Cerebellar nuclear complex (tissue), 1 donor: ENCODE results near the gene KRTAP25-1.

Experiments used
- DNase-seq, 2 experiments: peaks; one replicate each; lab custom pipeline; 2025; lab: John Stamatoyannopoulos, UW

The KRTAP25-1 gene

DNA sequence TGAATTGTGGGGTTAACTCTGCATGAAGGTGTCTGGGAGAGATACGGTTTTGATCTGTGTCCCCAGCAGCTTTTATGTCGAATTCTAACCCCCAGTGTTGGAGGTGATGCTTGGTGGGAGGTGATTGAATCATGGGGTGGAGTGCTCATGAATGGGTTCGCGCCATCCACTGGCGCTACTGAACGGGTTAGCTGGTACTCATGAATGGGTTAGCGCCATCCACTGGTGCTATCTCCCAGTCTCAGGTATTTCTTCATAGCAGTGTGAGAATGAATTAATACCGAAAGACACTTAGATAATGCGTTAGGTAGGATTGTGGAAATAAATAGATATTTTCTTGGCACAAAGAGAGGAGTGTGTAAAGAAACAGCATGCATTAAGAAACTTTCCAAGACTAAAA lies 40.5 kb downstream of the KRTAP25-1 start:
- no peak for DNase-seq

DNA sequence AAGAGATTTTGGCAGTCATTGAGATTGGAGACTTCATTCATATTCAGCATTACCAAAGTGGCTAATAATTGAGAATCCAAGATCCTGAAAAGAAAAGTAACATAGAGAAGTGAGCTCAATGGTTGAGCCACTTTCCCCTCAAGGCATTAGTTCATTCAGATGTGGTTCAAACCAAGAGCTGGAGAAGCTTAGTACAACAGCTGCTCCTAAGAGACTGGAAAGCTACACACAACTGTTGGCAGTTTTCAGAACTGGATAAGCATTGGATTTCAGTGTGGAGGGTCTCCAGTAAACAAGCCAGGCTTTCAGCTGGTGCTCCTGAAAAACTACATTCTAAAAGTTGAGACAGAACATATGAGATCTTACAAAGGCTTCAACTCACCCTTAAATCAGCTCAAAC lies 44.3 kb downstream of the KRTAP25-1 start:
- DNase-seq, result no peak

DNA sequence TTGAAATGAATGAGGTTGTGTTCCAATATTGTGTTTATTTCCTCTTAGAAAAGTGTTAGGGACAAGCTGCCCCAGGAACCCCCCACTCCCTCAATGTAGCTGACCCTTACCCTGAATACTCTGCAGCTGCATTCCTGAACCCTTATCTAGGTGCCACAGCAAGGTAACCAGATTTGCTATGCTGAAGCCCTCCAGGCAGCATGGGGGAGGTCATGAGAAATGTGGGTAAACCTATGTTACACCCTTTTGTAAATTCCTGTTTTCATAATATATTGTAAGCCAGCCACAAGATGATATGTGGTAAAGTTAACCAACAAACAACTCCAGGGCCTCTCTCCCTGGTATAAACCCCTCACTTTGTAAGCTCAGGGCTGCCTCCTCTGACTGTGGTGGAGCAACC lies 45.6 kb downstream of the KRTAP25-1 start:
- no peak for DNase-seq

DNA sequence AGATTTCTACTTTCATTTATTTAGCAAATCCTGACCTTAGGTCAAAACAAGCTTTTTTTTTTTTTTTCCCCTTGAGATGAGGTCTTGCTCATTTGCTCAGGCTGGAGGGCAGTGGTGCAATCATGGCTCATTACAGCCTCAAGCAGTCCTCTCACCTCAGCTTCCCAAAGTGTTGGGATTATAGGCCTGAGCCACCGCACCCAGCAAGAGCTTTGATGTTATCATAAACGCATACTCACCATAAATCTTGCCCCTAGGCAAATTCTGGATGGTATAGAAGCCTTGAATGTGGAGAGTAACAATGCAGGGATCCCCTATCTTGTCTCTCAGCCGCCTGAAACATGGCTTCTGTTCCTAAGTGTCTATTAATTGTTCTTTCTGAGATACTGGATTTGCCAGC lies 48.7 kb downstream of the KRTAP25-1 start:
- DNase-seq, result no peak
